M059J (cell line): ENCODE measurements around the gene SLC9A9. TPM values are rescaled to one million over a fixed set of nuclear protein-coding genes. Genes with fewer than 3 reads are reported as not detected.
A peak's percentile ranks its signal among the peaks of the same experiment; 100 is the strongest.

Experiments
- DNase-seq: peaks from one replicate; pipeline ENCODE4 v3.0.0-alpha.2; 2012; ENCODE audit warnings: low read depth
- total RNA-seq: library from RNA; depleted of rRNA; stranded (reverse); fragments of >200 nt; shearing (Covaris generic); gene quantifications from 2 replicates; pipeline ENCODE4 v1.2.3, GENCODE V29; 2014

Gene SLC9A9
- total RNA-seq, 1 experiment from 2014 or later, result 0.10 TPM

DNA sequence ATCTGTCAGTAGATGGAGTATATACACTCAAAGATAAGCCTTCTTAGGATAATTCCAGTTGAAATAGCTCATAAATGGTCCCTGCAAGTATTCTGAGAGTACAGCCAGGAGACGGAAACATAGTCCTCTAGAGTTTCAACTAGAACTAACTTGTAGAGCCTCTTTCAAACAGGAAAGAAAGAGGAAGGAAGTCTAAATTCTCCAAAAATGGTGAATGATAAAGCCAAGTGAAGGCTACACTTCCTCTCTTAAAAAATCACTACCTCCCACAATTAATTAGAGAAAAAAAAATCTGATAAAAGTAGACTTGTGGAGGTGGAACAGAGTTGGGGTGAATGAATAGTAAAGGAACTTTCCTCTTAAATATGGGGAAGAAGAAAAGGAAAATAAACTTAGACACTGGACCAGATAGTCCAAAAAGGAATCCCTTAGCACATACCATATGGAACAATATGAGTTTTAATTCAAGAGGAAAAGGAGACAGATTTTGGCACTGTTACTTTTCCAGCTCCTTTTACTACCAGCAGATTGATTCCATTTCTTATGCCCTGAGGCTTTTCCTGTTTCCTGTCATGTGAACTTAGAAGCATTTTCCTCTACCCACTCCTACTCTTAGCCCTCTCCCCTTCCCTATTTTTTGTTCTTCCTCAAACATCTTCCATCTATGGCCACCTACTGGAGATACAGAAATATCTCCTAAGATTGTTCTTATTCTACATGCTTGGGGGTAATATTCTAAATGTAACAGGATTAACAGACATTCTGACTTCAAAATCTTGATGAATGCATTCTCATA lies 521.1 kb downstream of the SLC9A9 start:
- DNase-seq, result peak; percentile 47

DNA sequence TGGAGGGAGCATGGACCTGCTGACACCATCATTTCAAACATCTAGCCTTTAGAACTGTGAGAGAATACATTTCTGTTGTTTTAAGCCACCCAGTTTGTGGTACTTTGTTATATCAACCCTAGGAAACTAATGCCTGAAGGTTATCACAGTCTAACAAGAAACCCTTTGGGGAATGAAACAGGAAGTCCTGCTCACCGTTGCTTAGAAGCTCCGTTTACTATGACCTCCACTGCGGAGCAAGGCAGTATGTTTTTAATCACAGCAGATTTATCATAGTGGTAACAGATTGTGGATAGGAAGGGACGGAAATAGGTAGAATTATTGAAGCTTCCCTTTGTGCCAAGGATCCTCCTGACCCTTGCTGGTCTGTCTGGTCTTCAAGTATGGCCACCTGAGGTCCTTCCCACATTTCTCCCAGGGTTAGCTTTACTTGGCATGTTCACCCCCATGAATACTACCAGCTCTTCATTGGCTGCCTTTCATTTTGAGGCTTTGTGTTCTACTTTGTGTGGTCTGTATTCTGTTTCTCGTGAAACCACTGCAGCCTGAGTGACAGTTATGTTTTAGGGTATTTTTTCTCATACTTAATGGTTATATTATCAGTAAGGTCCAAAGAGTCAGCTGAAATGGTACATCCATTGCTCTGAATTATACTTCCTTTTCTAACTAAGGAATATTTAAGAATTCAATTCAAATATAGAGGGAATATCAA lies 527.1 kb downstream of the SLC9A9 start:
- DNase-seq, result no peak

DNA sequence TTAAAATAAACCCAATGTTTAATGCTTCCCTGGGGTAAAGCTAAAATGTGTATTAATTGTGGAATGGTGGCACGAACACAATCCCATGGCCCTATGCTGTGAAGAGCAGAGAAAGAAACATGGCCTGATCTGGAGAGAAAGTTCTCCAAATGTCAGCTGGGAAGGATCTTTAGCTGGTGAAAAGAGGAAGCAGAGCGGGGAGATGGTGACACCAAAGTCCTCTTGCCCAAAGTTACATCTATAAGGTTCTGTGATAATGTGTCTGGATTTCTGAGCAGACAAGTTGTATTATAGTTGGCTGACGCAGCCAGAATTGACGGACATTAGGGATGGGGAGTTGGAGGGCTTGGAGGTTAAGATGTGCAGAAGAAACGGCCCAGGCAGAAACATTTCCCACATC lies 532.5 kb downstream of the SLC9A9 start:
- DNase-seq, result no peak

DNA sequence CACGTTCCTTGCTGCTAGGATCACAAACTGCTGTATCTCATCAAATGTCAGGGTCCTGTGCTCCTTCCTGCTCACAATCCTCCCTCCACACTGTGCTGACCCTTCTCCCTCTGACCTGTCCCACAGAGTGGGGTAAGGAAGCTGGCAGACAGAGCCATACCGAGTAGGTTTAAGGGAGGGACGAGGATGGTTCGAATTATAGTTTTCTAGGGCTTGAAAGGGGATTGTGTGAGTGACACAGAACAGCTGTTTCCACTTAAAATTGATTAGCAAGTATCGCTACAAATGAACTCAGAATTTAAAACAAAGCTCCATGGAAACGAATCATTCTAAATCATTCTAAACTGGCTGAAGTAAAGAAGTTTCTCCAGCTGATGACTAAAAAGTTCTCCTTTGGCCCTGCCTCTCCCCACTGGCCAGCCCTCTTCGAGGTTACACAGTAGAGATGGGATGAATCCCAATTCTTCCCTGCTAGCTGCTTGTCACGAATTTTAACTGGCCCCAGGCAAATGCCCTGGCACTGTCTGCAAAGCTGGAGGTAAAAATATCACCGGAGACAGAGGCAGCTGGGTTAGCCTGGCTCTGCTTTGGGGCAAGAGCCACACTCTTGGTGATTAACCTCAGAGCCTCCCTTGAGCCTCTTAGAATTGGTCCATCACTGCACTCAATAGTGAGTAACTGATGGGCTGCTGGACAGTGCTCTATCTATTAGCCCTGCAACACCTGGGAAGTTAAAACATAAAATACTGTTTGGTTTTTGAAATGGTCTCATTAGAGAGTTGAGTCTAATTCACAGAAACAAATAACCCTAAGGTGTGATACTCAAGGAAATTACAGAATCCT lies 533.8 kb downstream of the SLC9A9 start:
- peak; percentile 48 for DNase-seq

DNA sequence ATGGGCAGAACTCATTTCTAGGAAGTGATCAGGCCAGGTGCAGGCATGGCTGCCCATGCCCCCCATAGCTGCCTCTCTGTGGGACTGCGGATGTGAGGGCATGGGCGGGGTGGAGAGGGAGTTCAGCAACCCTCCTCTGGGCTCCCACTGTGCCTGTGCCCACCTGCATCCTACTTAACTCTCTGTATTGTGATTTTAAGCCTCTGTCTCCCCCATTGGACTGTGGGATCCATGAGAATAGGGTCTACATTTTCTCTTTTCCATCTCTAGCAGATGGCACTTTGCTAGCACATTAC lies 534.4 kb downstream of the SLC9A9 start:
- no peak for DNase-seq

DNA sequence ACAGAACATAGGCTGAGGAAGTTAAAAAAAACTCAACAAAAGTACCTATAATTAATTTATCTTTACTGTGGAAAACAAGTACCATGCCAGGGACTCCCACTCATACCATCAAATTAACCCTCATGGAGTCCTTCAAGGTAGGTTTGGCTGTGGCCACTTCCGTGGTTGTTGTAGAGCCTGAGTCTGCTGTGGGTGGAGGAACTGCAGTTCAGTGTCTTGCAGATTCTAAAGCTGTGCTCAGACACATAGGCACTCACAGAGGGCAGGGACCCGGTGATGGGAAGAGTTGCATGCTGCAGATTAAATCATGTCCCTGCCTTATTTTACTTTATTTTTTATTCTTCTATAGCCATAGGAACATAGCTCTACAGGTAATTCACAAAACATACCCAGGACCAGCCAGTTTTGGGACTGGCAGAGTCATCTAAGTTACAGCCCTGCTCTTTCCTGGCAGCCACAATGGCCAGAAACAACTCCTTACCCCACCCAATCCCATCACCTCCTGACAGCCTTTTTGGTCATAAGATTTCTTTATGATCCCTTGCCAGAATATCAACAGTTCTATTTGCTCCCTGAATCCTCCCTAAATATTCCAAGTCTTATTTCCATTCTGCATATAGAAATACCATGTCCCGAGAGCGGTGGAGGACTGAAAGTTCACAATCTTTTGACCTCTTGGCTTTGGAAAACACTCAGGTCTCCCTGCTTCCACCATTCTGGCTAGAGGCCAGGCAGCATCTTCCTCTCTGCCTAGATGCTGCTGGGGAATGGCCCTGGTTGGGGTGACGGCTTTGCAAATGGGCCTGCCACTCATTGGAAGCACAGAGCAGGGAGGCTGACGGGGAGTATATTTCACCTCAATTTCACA lies 535.0 kb downstream of the SLC9A9 start:
- DNase-seq, result no peak

DNA sequence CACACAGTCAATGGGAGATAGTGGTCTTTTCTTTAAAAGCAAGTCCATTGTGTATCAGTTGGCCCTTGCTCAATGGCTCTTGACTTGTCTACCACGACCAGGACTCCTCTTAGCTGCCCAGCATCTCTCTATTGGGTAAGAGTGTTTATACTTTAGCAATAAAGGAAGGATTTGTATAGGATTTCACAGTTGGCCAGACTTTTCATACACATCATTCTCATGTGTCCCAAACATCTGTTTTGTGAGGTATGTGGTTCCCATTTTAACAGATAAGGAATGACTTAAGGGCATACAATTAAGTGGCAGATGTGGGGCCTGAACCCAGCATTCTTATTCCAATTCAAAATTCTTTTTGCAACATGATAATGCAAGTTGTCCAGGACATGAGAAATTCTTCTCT lies 537.2 kb downstream of the SLC9A9 start:
- DNase-seq, result no peak

DNA sequence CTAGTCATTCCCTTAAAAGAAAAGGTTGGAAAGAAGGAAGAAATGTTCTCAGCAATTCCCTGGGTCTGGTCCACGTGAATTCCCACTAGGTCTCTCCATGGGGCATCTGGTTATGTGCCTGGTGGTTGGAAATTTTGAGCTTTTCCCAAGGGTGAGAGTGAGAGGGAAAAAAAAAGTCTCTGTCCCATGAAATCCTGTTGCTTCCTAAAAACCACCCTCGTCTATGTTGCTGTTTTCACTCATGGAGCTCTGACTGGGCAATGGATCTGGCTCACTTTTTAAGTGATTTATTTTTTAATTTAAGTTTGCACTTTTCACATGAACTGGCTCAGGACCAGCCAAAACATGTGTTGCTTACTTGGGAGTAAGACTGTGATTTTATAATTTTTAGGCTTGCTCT lies 538.6 kb downstream of the SLC9A9 start:
- DNase-seq, result no peak

DNA sequence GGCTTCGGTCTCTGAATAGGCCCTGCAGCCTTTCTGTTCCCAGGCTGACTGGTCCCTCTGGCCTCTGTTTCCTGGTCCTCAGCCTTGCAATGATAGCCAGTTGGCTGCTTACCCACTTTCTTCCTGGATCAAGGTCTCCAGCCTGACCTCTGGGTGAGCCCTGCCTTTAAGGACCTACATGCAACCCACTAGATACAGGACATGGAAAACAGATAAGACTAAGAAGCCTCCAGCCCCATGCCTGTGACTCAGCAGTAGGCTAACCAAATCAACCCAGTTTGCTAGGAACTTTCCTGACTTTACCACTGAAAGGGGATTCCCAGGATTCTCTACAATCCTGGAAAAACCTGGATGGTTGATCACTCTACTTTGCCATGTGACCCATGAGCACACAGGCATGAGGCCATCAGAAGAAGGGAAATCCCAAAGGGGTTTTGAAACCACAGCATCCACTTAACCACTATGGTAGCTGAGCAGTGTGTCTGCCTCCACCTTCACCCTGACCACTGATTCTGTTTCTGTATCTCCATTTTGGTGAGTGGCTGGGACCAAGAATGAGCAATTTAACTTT lies 540.6 kb downstream of the SLC9A9 start:
- peak; percentile 79 for DNase-seq

DNA sequence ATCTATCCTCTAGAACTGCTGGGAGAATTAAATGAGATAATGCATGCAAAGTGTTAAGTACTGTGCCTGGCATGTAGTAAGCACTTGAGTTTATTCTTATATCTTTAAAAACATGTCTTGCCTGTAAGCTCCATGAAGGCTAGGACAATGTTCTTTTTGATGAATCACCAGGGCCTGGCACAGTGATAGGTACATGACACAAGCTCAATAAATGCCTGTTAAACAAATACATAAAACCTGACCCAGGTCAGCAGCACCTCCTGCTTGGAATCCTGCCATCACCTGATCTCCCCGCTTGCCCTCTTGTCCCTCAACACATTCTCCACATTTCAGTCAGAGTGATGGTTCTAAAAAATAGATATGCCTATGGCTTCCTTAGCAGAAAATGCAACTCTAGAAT lies 541.9 kb downstream of the SLC9A9 start:
- DNase-seq, result peak; percentile 41

DNA sequence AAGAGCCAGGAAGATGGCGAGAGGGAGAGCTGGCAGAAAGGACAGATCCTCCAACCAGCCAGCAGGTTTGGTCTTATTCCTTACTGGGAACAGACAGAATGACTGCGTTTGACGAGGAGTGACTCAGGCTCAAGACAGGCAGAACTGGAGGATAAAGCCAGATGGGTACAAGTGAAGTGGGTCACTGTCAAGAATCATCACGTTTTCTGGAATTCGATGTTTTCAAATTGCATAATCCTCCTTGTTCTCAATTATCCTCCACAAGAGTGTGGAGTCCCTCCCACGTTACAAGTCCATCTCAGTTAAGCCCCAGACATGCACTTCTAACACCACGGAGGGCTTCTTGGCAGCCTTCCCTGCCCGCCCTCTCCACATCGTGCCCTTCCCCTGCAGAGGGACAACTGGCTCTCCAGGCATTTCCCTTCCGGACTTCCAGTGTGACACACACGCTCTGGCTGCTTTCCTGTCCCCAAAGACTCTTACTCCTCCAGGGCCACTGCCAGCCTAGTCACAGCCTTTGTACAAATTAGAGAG lies 545.6 kb downstream of the SLC9A9 start:
- DNase-seq, result peak; percentile 89

DNA sequence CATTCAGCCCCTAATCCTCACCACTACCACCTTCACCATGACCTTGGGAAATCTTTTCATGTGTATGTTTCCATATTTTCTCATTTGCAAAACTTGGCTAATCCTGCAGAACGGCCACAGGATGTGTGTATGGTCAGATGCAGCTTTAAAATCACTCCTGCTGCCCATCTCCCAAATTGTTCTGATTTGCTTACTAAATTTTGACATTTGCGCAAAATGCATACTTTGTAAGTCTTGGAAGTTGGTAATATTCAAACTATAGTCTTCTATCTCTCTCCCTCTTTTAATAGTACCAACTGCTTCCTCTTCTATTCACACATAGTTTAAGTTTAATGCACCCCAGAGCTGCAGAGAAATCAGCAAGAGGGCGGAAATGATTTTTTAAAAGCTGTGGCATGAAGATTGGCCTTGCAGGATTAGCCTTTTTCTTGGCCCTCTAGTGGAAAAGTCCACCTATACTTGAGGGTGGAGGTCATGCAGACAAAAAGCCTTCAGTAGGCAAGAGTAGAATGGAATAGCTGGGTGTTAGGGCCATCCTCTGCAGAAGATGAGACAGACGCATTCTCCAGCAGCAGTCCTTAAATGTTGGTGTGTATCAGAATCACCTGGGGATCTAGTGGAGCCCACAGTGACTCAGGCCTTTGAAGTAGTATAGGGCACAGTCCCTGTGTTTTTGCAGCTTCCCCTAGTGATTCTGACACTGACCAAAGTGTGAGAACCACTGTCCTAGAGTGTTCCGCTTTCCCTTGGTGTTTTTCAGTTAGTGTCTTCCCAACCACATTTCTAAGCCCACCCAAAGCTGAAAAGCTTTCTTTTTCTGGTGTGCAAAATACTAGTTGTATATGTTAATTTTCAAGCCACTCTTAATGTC lies 547.0 kb downstream of the SLC9A9 start:
- no peak for DNase-seq

DNA sequence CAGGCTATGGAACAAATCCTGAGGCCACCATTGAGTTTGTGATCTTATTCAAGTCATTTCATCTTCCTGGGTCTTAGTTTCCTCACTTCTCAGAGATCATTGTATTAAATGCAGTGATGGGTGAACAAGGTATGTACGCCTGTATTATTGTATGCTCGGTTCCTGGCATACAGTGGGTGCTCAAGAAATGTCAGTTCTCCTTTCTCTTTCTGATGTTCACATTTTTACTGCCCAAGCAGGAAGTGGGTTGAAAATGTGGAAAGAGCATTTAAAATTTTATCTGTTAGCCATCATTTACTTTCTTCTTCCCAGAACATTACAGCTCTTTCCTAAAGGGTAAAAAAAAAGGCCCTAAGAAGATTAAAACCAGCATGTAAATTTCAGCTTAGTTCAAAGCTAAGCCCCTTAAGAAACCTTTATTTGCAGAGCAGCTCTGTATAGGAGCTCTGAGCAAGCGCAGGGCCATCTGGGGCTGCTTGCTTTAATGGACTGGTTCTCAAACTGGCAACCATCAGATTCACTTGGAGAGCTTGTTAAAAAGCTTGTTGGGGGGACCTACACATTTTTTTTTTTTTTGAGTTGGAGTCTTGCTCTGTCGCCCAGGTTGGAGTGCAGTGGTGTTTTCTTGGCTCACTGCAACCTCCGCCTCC lies 549.3 kb downstream of the SLC9A9 start:
- DNase-seq, result no peak

DNA sequence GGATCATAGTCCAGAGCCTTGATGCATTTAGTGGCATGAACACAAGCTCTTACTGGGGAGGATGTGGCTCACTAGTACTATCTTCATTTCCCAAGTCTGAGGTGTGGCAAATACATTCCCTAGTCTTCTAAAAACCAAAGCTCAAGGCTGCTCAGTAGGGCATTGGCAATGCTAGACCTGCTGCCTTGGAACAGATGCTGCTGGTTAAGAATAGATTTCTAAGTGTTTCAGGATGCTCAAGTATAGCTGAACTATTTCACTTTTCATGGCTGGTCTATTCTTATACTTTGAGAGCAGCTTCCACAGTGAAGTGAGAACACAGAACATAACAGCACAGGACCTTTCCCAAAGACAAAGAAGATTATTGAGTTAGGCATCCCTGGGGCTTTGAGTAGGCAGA lies 549.9 kb downstream of the SLC9A9 start:
- no peak for DNase-seq

DNA sequence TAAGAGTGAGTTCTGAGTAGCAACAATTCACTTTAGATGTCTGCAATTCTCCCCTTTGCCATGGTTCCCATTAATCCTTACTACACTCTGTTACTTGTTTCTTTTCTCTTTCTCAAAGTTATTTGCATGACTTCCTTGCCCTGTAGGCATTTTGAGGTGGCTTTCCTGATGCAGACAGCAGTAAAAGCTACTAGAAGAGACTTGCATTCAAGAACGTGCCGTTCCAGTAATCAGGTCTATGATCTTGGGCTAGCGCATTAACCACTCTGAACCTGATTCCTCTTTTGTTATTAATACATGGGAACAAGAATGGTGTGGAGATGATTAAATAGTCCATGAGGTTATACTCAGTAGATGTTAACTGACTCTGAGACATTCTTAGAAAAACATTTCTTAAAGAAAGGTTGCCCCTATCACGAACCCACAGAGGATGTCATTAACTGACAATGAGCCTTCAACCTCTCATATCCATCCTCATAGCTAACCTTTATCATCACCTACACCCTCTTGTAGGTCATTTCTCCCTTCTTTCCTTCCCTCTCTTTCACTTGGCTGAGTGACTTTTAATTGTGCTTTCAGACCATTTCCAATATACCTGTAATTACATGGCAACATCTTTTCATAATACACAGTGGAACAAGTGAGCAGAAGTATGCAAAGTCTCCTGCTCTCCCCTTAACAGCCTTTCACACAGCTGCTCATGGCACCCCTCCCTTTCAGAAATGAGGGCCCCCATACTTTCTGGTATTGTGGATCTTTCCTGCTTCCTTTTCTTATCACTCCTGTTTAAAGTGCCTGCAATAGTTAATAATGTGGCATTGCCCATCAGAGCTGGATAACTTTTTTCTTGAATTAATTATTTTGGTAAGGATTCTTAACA lies 552.8 kb downstream of the SLC9A9 start:
- DNase-seq, result peak; percentile 20

DNA sequence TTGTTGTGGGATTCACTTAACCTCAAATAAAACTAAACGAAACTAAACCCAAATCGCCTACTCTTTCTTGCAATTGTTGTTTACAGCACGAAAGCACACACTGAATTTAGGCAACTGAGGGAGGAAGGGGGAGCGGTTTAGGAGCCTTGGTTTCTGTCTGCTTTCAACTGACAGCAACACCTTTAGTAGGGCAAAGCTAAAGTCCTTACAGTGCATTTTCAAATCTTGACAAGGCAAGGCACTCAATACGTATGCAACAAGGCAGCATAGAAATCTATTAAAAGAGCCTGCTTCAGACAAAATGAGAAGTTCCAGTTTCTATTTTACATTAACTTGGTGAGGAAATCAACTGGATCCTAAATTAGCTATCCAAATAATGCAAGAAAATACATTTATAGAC lies 554.1 kb downstream of the SLC9A9 start:
- no peak for DNase-seq

DNA sequence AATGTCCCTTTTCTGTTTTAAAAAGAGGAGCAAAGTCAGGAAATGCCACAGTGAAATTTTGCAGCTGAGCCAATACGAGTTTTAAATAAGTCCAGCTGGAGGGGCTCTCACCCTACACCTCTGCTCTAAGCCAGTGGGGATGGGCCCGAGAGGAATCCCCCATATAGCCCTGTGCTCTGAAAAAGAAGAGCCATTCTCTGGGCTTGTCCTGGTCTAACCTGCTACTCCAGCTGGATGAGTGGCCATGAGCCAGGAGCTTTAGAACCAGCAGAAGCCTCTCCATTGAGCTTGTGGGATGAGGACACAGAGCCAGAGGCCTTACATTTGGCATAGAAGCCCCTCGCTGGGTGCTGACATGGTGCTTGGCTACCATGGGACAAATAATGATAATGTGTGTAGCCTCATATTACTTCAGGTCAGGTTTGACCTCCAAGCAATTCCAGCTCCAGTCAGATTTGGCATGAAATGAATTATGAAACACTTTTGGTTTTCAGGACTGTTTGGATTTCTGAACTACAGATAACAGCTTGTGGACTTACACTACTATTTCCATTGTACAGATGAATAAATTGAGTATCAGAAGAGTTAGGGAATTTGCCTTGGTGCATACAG lies 556.3 kb downstream of the SLC9A9 start:
- DNase-seq, result no peak

DNA sequence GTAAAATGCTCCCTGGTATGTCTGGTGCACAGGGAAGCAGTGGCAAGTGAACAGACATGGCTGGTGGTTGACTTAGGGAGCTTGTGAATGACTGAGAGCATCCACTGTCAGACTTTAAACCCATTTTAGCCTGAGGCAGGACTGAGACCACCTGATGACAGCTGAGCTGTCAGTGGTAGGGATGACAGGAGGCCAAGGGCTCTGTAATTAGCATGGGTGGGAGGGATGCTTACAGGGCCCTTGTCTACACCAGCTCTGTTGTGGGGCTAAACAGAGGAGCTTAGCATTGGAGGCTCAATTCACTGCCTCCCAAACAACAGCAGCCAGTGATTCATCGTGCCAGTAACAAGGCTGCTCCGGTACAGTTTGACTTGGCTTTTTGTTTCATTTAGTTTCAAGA lies 559.3 kb downstream of the SLC9A9 start:
- DNase-seq, result no peak
